Measurements from ENCODE around the gene KAZN.

Gene KAZN

DNA sequence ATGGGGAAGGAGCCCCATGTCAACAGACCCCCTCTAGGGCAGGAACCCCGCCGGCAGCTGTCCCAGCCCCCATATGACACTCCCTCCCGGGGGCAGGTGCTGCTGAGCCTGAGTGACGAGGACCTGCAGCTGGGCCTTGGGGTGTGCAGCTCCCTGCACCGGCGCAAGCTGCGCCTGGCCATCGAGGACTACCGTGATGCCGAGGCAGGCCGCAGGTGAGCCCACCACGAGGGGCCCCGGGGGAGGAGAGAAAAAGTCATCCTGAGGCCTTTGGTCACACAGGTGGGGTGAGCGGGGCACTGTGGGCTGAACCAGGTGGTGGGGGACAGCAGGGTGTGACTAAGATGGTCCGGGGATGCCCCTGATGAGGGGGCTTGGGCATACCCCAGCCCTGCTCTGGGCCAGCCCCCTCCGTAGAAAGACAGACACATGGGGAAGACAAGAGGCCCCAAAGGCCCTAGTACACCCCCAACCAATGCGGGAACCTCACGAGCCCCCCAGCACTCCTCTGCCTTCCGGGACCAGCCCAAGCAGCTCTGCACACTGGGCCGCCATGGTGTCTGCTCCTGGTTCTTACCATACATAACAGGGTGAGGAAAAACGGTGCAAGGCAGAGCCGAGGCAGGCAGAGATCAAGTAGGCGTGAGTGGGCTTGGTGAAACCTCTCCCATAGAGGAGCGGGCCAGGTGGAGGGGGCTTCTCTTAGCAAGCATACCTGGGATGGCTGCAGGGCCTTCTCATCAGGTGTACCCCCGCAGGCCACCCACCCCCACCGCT lies 496.4 kb downstream of the KAZN start:
- DNase-seq (ENCODE audit: low read depth) = no peak

DNA sequence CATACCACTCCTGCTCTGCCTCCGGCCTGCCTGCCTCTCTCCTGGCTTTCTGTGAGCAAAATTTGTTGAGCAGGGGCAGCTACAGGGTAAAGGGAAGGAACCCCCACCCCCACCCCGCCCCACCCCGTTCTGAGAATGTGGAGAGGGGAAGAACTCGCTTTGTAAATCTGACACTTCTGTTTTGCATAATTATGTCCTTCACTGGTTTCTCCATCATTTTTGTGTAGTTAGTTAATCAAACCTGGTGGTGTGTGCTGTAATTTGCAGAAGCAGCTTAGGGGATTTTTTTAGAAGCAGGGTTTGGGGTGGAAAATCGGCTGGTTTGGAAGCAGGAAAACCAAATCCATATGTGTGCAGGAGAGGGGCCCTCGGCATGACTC lies 497.0 kb downstream of the KAZN start:
- no peak for DNase-seq (ENCODE audit: low read depth)

DNA sequence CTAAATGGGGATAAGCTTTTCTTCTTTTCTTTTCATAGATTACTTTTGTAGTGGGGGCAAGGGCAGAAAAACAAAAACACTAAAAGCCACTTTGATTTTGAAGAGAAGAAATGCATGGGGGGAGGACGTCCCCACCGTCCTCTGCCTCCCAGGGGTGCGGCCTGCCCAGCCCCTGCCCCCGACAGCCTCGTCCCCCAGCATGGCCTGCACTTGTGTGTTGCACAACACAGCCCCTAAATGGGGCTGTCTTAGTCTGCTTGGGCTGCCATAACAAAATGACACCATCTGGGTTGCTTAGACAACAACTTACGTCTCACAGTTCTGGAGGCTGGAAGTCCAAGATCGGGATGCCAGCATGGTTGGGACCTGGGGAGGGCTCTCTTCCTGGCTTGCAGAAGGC lies 497.8 kb downstream of the KAZN start:
- DNase-seq (ENCODE audit: low read depth) = no peak

DNA sequence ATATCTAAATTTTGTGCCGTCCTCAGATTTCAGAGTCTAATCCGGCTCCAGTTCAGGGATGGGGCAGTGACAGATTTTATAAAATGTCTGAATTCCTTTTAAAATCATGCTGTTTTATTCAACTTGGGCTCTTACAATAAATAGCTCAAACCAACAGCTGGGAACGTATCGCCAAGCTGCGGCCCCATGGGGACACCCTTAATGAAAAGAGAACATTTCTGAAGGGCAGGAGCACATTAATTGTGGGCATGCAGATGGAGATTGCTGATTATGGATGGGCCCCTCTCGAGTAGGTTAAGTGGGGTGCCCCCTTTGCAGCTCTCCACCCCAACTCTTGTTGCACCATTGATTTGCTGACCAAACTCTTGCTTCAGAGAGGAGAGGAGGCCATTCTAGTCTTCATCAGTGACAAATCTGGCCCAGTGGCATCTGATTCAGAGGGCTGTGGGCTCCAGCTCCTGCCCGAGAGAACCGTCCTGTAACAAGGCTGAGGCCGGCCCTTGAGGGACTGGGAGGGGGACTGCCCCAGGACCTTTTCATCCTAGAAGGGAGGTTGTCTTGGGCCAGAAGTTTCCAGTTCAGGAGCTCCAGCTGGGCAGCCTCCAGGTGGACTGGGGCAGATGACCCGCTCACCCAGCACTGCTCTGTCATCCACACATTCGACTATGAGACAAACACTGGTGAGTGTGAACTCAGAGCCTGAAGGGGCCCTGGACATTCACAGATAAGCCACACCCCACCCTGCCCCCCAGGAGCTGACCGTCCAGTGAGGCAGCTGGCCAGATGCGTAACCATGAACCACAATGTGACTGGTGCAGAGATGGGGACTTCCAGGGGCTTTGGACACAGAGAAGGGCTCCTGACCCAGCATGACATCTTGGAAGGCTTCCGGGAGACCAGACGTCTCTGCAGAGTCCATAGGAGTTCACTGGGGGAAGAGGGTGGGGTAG lies 500.0 kb downstream of the KAZN start:
- DNase-seq (ENCODE audit: low read depth) = no peak

DNA sequence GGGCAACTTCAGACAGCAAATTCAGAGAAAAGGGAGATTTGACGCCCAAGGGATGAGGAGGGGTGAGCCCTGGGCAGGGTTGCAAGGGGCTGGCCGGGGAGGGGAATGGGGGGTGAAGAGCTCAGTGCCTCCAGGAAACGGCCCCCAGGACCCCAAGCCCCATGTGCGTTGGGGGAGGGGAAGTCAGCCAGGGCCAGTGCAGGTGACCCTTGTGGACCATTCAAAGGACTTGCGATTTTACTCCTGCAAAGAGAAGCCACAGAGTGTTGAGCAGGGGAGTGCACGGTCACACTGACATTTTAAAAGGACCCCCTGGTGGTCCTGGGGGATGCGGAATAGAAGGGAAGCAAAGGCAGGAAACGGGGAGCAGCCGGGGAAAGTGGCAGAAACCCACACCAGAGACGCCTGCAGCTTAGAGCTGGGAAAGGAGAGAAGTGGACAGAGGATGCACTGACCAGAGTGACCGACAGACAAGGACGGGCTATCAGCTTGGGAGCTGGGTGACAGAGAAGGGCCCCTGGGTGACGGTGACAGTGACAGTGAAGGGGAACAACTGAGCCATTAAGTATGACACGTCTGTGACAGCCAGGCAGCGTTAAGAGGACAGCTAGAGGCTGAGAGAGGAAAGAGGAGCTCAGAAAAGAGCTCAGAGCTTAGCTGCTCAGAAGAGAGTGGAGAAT lies 501.1 kb downstream of the KAZN start:
- no peak for DNase-seq (ENCODE audit: low read depth)

DNA sequence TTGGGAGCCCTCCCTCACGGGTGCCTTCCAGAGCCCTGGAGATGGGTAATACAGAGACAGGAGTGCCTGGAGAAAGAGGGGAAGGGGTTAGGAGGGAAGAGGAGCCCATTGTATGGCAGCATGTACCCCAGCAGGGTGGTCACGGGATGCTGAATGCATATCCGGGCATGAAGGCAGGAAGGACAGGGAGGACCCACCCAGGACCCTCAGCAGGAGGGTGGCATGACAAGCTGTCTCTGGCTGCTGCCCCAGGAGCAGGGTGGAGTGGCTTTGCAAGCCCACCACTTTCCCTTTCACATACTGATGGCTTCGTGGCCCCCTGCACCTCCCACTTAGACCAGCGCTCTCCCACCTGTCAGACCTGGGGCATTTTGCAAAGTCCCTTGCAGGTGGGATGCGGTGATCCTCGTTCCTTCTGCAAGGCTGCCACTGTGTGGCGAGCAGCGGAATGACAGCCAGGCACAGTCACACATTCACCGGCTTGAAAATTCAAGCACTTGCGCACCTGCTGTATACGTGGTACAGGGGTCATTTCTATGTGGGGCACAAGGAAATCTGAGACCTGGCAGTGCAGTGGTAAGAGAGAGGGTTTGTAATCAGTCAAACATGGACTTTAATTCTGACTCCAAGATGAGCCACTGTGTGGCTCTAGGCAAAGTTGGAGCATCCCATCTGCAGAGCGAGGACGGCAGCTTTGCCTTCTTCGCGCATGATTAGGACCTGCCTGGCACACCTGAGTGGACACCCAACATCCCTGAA lies 501.8 kb downstream of the KAZN start:
- peak; percentile 22 for DNase-seq (ENCODE audit: low read depth)

DNA sequence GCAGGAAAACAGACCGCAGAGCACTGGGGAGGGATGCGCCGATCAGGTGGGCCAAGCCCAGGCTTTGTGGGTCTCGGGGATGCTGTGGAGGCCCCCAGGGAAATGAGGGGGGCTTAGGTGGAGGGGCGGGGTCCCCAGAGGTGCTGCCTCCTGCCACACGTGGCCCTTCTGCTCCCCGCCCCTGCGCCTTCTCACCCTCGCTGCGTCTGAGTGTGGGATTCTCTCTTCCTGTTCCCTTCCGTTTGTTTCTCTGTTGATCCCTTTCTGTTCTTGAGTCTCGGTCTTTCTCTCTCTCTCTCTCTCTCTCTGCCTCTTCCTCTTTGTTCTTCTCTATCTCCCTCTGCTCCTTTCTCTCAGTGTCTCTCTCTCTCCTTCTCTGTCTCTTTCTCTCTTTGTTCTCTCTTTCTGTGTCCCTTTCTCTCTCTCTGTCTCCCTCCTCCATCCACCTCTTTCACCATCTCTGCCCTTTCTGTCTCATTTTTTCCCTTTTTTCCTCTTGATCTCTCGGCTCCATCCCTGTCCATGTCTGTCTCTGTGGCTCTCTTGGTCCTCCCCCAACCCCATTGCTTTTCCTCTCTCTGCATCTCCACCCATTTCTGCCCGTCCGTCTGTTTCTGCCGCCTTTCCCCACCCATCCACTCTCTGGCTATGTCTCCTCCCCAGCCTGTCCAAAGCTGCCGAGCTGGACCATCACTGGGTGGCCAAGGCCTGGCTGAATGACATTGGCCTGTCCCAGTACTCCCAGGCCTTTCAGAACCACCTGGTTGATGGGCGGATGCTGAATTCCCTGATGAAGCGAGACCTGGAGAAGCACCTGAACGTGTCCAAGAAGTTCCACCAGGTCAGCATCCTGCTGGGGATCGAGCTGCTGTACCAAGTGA lies 502.6 kb downstream of the KAZN start:
- DNase-seq (ENCODE audit: low read depth) = no peak

DNA sequence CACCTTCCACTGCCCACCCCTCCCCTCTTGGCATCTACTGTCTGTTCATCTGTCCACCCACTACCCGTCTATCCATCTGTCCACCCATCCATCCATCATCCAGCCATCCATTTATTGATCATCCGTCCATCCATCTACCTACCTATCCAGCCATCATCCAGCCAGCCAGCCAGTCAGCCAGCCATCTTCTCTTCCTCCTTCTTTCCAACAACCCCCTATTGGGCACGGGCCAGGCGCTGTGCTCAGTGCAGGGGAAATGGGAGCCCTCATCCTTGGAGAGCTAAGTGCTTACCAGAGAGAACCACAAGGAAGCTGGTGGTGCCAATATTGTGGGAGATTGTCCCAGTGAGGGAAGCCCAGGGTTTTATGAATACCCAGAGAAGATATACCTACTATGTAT lies 503.3 kb downstream of the KAZN start:
- no peak for DNase-seq (ENCODE audit: low read depth)

DNA sequence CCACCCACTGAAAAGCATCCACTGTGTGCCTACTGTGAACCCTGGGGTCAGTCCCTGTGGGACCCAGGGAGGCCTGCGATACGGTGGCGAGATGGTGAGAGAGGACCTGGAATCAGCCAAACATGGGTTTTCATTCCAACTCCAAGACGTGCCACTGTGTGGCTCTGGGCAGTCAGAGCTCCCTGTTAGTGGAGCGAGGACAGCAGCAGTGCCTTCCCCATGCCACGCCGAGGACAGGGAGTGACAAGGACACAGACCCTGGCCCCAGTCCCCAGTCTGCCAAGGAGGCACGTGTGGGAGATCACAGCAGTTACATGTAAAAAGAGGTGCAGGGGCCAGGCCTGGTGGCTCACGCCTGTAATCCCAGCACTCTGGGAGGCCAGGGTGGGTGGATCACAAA lies 504.2 kb downstream of the KAZN start:
- no peak for DNase-seq (ENCODE audit: low read depth)

DNA sequence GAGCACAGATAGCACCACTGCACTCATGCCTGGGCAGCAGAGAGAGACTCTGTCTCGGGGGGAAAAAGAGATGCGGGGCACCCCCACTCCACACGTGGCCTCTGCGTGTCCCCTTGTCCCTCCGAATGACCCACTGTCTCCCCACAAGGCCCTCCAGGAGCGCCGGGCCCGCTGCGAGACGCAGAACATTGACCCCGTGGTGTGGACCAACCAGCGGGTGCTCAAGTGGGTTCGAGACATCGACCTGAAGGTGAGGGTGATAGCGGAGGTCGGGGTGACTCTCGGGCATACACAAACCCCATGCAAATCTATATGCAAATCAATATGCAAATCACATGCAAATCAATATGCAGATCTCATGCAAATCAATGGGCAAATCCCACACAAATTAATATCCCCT lies 504.7 kb downstream of the KAZN start:
- no peak for DNase-seq (ENCODE audit: low read depth)

DNA sequence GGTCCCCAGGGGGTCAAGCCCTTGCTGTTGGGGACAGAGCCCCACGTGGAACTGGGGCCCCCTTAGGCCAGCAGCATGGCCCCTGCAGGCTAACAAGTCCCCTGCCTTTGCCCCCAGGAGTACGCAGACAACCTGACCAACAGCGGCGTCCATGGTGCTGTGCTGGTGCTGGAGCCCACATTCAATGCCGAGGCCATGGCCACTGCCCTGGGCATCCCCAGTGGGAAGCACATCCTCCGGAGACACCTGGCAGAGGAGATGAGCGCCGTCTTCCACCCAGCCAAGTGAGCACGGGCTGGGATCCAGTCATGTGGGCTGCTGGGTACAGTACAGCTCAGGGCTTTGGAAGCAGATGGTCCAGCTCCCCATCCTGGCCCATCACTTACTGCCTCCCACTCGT lies 505.4 kb downstream of the KAZN start:
- DNase-seq (ENCODE audit: low read depth) = no peak

DNA sequence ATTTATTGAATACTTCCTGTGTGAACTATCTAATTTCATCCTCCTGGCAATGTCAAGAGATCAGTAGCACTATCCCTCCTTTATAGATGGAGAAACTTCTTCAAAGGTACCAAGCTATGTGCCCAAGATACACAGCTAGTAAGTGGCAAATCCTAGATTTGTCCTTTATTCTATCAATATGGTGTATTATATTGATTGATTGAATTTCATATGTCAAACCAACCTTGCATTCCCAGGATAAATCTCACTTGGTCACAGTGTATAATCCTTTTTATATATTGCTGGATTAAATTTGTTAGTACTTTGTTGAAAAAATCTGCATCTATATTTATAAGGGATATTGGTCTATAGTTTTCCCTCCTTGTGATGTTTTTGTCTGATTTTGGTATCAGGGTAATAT lies 506.3 kb downstream of the KAZN start:
- DNase-seq (ENCODE audit: low read depth) = no peak

DNA sequence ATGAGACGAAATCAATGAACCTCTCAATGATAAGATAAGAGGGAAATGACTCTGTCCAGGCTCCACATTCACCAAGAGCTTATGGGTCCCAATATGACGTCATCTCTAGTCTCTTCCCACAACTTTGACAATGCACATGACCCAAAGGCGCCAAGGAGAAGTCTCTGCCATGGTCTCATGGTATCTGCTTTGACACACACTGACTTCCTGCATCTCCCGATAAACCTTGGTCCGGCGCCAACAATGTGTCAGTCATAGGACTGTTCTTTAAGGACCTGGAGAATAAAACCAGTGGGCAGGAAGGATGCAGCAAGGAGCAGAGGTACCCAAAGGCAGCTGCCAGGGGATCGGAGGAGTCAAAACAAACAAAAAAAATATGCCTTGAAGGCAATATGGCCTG lies 508.1 kb downstream of the KAZN start:
- no peak for DNase-seq (ENCODE audit: low read depth)

DNA sequence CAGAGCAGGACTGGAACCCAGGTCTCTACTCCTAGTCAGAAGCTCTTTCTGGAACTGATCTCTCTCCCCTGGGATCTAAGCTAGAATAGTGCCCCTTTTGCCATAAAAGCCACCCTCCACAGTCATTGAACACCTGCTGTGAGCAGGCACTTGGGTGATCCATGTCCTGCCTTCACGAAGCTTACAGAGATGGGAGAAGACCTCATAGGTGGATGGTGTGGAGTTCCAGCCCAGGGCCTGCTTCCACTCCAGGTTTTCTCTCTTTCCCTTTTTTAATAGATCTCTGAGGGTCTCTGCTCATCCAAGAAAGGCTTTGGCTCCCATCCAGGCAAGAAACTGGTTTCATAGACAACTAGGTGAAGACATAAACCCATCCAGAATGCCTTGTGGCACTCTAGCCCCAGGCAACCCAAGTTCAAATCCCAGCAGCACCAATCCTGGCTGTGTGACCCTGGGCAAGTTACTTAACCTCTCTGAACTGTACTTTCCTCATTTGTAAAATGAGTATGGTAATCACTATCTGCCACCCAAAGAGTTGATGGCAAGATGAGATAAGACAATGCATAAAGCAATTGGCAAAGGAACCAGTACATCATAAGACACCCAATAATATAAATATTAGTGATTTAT lies 508.7 kb downstream of the KAZN start:
- no peak for DNase-seq (ENCODE audit: low read depth)

DNA sequence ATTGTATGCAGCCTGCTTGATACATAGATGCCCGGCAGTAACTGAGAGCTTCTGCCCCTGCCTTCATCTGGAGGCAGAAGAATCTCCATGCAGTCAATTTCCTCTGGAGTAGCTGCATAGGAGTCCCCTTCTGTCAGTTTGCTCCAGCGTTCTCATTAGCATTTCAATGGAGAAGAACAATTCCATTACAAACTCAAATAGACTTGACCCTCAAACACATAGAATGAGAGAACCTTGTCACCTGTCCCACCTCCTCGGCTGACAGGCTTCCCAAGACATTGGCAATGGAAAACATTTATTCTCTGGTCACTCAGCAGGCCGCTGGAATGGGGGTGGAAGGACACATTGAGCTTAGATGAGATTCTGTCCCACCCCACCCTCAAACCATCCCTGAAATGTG lies 509.4 kb downstream of the KAZN start:
- DNase-seq (ENCODE audit: low read depth) = no peak

DNA sequence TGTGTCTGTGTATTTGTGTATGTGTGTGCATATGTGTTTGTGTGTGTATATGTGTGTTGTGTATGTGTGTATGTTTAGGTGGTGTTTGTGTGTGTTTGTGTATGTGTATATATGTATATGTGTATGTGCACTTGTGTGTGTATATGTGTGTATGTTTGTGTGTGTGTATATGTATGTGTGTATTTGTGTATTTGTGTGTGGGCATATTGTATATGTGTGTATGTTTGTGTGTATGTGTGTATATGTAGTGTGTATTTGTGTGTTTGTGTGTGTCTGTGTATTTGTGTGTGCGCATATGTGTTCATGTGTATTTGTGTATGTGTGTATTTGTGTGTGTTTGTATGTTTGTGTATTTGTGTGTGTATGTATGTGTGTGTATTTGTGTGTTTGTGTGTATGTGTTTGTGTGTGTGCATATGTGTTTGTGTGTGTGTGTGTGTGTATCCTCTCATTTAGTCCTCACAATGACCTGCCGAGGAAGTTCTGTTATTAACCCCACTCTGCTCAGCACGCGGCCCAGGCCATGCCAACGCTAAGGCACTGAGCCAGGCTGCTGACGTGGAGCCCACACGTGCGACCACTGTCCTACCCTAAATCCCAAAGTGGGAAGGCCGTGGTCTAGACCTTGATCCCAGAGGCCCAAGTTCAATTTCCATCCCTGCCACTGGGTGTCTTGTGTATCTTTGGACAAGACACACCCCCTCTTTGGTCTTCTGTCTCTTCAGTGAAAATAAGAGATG lies 511.8 kb downstream of the KAZN start:
- DNase-seq (ENCODE audit: low read depth) = no peak

DNA sequence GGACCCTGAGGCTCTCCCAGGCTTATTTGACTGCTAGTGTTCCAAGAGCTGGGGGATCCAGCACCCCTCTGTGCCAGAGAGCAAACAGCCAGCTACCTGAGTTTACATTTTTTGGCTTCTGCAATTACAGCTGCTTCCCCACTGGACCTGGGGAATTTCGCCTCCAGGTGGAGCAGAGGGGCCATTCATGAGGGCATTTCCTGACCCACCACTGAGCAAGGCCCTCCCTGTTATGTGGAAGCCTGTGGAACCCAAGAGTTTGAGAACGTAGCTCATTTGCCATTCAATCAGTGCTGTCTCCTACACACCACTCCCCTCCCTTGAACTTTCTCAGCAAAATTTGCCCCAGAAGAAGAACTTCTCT lies 512.4 kb downstream of the KAZN start:
- DNase-seq (ENCODE audit: low read depth) = no peak

DNA sequence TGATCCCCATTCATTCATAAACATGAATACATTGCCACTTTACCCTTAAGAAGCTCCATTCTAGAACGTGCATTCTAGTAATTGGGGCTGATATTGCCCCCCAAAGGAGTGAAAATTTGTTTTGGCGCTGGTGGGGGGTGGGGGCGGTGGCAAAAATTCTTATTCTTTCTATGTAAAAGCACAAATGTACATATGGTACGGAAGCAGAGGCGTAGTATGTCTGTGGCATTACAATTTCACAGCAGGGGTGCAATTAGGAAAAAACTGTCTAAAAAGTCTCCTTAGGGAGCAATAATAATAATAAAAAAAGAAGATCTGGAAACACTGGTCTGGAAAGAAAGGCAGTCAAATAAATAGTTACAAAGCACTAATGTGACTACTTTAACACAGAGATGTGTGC lies 514.7 kb downstream of the KAZN start:
- DNase-seq (ENCODE audit: low read depth) = no peak

DNA sequence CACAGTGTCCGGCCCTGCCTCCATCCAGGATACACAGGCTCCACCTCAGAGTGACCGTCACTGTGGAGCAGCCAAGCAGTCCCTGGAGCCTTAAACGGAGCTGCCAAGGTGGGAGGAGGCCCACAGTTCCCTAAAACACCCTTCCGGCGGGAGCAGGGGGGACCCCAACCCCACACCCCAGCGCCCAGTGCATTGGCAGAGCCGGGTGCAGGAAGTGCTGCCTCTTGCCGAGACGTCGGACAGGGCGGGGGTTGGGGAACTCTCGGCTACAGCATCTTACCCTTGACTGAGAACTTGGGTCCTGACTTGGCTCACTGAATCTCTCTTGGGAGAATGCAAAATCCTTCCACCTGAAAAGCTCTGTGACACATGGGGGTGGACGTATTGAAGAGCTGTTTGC lies 516.4 kb downstream of the KAZN start:
- no peak for DNase-seq (ENCODE audit: low read depth)
